Stimulated activated CD4-positive, alpha-beta T cell treated with anti-CD3 and anti-CD28 coated beads, Interleukin-4, amount 100 ng/mL, for 1 hour (primary cell): ENCODE data around the gene MACF1.
"Not testable (repeated sequence)": the region's sequence is repeated elsewhere in the genome, so short reads cannot be mapped to it uniquely, and the experiment has no call there.

Source experiments
- DNase-seq: peaks from one replicate; pipeline ENCODE4 v3.0.0-alpha.2; 2020

MACF1 gene

DNA sequence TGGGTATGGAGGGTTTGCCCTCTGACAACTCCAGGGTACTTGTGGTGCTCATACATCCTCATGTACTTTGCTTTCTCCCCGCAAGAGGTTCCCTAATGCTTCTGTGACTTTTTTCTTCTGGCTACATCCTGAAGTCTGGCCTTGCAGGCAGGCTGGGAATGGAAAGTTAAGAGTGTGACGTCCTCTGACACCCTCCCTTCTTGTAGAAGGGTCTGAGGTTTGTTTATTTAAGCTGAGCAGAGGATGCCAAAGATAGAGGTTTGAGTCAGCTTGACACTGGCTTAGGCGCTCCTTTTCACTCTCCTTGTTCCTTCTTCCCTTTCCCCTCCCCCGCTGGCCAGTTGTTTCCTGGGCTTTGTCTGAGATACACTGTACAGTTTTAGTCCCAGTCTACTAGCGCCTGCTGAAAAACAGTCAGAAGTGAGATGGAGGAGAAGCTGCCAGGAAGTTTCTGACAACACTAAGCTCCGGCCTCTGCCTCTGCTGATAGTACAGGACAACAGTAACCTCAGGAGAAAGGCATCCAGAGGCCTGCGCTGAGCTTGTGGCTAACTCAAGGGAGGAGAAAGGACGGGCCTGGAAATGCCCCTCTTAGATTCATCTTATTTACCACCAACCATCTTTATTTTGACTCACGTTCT is at the start of gene MACF1:
MACF1 (plus strand) TSS at position 255 of the 641 bp plus-strand sequence; CDS start at position 583, 328 bp downstream.
- no peak for DNase-seq

DNA sequence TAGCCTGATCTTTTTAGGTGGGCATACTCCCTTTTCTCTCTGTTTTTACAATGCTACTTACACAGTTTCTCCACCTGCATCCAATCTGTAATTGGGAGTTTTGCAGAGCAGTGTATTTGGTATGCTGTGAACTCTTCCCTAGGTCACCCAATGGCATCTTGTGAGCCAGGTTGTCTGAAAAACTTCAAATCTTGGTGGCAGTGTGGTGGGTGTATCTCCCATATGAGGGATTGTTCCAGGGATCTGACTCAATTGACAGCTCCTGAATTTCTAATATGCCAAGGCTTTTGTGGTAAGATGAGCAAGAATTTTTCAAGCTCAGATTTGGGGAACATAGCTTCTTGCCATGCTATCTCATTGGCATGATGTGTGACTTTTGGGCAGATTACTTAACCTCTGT is 47.2 kb upstream of the MACF1 start:
- DNase-seq = no peak

- DNase-seq = no peak
Measured at GRCh38 chr1:39158327-39159086, 46.0 kb upstream of the MACF1 start.

DNA sequence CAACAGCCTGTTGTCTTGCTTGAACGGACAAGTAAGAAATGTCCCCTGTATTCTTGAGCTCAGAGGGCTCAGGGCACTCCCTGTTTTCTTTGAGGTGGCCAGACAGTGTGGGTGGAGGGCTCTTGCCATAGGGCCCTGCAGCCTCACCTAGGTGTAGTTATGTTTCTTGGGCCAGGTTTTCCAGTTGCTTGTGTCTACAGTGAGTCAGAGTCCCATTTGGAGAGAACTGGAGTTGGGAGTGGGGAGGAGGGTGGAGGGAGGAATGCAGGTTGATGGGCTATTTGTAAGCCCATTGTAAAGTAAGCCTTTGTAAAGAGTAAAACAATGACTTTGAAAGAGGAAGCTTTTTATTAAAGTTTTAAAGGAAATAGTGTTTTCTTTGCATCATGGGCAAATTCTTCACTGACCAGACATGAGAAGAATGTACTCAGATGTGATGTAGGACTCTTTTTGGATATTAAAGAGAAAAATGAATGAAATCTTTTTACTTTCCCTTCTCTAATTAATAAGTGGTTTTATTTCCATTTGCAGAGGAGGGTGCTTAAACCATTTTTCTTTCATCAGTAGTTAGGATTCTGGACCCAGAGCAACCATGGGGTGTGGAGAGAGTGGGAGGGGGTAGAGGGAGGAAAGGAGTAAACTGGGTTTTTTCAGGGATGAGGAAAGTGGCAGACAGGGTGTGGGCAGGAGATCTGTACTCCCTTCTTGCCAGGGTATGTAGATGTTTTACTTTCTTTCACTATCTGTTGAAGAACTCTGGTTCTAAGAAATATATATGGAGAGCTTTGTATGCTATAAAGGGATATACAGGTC is 45.1 kb upstream of the MACF1 start:
- no peak for DNase-seq

- no peak for DNase-seq
Measured at GRCh38 chr1:39160703-39161102, 43.8 kb upstream of the MACF1 start.

DNA sequence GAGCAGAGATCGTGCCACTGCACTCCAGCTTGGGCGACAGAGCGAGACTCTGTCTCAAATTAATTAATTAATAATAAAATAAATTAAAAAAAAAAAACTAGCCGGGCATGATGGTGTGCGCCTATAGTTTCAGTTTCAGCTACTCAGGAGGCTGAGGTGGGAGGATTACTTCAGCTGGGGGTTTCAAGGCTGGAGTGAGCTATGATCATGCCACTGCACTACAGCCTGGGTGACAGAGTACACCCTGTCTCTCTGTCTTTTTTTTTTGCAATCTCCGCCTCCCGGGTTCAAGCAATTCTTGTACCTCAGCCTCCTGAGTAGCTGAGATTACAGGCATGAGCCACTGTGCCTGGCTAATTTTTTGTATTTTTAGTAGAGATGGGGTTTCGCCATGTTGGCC is 42.7 kb upstream of the MACF1 start:
- DNase-seq = not testable (repeated sequence)

GRCh38 chr1:39163469-39163868 is 41.0 kb upstream of the MACF1 start:
- no peak for DNase-seq

DNA sequence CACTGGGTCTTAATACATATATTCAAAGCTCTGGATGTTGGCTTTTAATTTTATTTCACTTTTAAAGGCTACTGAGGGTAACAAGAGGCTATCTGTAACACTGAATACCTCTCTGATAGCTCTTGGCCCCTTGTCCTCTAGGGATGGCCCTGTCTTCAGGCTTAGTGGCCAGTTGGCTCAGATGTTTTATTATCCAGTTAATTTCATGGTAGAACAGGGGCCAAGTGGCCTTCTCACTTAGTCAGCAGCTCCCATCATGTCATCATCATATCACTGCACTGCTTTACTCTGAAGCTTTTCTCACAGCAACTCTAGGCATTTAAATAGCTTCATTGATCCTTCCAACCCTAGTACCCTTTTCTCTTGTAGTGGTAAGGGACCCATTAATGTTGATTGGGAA is 40.2 kb upstream of the MACF1 start:
- no peak for DNase-seq

DNA sequence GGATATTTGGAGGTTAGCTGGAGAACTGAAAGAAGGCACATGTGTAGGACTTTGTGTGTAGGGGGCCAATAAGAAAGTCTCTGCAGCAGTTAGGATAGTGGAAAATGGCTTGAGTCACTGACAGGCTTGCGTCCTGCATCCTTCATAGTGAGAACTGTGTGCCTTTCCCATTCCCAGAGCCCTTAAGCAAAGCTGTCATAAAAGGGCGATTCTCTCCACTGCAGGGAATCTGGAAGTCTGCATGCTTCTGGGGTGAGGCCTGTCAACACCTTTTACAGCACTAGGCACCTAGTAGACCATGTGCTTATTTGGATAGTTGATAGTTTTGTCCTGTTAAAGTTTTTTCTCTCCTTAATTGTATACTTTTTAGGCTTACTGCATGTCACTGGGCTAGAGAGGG is 39.4 kb upstream of the MACF1 start:
- DNase-seq = no peak

DNA sequence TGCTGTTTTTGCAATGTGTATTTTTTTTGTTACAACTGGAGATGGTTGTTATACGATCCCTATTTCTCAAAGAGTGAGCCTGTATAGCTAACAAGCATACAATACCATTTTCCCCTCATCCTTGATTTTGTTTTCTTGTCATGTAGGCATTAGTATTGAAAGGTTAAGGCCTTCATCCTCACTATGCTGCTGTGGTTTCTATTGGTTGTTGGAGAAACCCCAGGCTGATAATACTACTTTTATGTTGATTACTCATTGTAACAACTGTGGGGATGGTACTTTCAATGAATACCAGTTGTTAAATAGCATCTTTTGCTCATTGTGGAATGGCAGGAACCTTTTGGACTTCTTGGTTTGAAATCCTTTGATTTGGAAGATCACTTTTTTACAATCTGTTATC is 39.0 kb upstream of the MACF1 start:
- DNase-seq = no peak

GRCh38 chr1:39167632-39168209 is 36.8 kb upstream of the MACF1 start:
- no peak for DNase-seq

- no peak for DNase-seq
Measured at GRCh38 chr1:39168301-39169080, 36.0 kb upstream of the MACF1 start.

DNA sequence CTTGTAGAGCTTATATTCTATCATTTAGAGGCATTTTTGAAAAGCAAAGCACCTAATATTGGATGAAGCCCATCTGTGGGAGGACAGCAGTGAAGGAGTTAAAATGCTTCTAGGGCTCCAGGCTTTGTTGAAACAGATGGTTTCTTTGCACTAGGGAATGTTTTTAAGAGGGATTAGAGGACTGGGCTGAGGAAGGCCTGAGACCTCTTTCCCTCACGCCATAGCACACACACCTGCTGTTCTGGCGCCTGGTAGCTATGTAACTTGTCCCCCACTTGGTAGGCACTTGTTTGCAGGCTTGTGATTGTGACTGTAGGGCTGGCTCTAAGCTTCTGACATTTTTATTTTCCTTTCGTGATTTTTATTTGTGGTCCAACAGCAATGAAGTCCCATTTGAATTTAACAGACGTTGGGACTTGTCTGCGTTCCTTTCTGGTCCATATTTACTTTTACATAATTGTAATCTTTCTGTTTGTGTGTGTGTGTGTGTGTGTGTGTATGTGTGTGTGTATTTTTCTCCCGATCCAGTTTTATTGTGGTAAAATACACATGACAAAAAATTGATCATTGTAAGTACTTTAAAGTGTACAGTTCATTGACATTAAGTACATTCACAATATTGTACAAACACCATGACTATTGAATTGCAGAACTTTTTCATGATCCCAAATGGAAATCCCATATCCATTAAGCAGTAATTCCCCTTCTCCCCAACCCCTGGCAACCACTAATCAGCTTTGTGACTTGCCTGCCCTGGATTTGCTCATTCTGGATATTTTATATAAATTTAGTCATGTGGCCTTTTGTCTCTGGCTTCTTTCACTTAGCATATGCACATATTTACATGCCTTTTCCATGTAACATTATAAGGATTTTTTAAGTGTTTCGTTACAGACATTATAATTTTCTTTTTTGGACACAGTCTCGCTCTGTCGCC is 33.5 kb upstream of the MACF1 start:
- DNase-seq = no peak

- DNase-seq = no peak
Measured at GRCh38 chr1:39173119-39173994, 31.1 kb upstream of the MACF1 start.

DNA sequence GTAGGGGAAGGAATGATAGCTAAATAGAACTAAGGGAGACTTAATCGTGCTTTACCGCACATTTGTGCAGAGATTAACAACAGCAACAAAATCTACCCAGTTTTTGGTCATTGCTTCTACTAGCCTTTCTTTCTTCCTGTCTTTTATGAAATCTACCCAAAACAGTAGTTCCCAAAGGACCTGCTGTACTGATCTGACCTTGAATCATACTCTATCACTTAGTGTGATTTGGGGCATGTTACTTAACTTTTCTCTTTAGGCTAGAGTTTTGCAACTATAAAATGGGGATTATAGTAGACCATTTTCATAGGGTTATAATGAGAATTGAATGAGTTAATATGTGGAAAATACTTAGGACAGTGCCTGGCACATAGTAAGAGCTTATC is 30.5 kb upstream of the MACF1 start:
- DNase-seq = no peak

DNA sequence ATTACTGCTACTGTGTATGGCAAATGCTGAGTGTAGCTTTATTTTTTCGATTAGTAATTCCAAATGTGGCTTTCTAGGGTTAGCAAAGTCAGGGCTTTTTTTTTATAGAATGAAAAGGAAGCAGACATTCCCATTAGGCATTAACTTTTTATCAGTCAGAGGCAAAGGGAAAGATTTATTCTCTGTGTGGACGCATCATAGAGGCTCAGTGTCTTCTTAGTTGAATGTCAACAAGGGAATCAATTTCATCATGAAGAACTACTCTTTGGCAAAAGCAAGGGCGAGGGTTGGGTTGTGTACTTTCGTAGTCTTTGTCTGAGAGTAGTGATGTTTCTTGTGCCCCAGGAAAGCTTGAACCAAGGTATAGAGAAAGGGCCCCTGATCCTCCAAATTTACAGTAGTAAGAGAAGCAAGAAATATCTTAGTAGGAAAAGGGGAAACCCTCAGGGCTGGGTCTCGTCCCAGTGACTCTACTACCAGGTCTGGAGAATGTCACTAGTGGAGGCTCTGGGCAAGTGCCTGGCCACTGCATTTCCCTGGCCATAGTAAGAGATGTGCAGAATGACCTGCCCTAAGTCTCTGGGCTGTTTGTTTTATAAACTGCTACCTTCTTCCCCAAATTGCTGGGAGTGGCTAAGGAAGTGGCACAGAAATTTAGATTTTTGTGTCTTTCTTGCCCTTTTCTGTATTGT is 30.0 kb upstream of the MACF1 start:
- DNase-seq = no peak

GRCh38 chr1:39177706-39178105 is 26.8 kb upstream of the MACF1 start:
- no peak for DNase-seq

GRCh38 chr1:39178541-39179431 is 25.7 kb upstream of the MACF1 start:
- no peak for DNase-seq

GRCh38 chr1:39181311-39181710 is 23.2 kb upstream of the MACF1 start:
- DNase-seq = no peak
